Tongue (tissue), 1 donor: ENCODE measurements around the gene ZNF555. TPM values are rescaled to one million over a fixed set of nuclear protein-coding genes. Genes with fewer than 3 reads are reported as not detected.

ENCODE experiments used
- total RNA-seq: library from RNA; depleted of rRNA; stranded (reverse); fragments of >200 nt; gene quantifications from one replicate; pipeline ENCODE4 v1.2.3, GENCODE V29; 2014

ZNF555 gene
- total RNA-seq, 1 donor from 2014 or later = 24.4 TPM

Other genes starting within 250 kb of the ZNF555 start
- 3.2 TPM for gene GNG7, start 138.8 kb upstream of the ZNF555 start, total RNA-seq
- 2.7 TPM for gene DIRAS1, start 120.1 kb upstream of the ZNF555 start, total RNA-seq
- 10.8 TPM for gene SLC39A3, start 101.5 kb upstream of the ZNF555 start, total RNA-seq
- 49.7 TPM for gene SGTA, start 58.2 kb upstream of the ZNF555 start, total RNA-seq
- gene THOP1, start 56.0 kb upstream of the ZNF555 start, total RNA-seq = 101 TPM
- 9.8 TPM for gene ZNF554, start 21.6 kb upstream of the ZNF555 start, total RNA-seq
- gene ZNF556, start 25.9 kb downstream of the ZNF555 start, total RNA-seq = 69.1 TPM
- 7.4 TPM for gene ZNF57, start 59.5 kb downstream of the ZNF555 start, total RNA-seq
- gene ZNF77, start 103.5 kb downstream of the ZNF555 start, total RNA-seq = 5.2 TPM
- 0.82 TPM for gene TLE6, start 136.1 kb downstream of the ZNF555 start, total RNA-seq
- 52.7 TPM for gene TLE2, start 187.8 kb downstream of the ZNF555 start, total RNA-seq
- 169 TPM for gene TLE5, start 221.0 kb downstream of the ZNF555 start, total RNA-seq